ENCODE measurements around the gene SYCP2.

GRCh38 chr20:59891581-59891980, 41.9 kb downstream of the SYCP2 start:
- no peak for TF ChIP-seq EZH2 (IDR thresholded peaks at IDR 0.05; ENCODE audit: borderline replicate concordance)
- no peak for TF ChIP-seq CTCF (IDR thresholded peaks at IDR 0.05; ENCODE audit: poor library complexity)
